Esophagus muscularis mucosa (tissue), 4 donors: Measurements from ENCODE around the gene CEND1.

ENCODE experiments used
- CTCF ChIP-seq, 3 experiments: fragments of 200-600 bp in 2 of 3; fragments of 450-650 bp in 1 of 3; sonication (generic) in 2 of 3; IDR thresholded peaks; one replicate each; pipeline ENCODE4 v1.5.1; 2017 to 2019; ENCODE audit warnings: antibody characterized with exemption in 3 of 3, mild to moderate bottlenecking in 2 of 3, moderate library complexity in 1 of 3
- EP300 ChIP-seq: sonication (generic); formaldehyde crosslinking; IDR thresholded peaks from one replicate; pipeline ENCODE4 v1.6.1; 2017; ENCODE audit warnings: antibody characterized with exemption
- POLR2A ChIP-seq: fragments of 450-650 bp; IDR thresholded peaks from one replicate; pipeline ENCODE4 v1.6.1; 2017; ENCODE audit warnings: antibody characterized with exemption, moderate library complexity, mild to moderate bottlenecking, low read depth
- POLR2AphosphoS5 ChIP-seq, 2 donors: sonication (generic); formaldehyde crosslinking; IDR thresholded peaks; one replicate each; pipeline ENCODE4 v1.6.1; 2017; ENCODE audit warnings: antibody characterized with exemption in 2 of 2

DNA sequence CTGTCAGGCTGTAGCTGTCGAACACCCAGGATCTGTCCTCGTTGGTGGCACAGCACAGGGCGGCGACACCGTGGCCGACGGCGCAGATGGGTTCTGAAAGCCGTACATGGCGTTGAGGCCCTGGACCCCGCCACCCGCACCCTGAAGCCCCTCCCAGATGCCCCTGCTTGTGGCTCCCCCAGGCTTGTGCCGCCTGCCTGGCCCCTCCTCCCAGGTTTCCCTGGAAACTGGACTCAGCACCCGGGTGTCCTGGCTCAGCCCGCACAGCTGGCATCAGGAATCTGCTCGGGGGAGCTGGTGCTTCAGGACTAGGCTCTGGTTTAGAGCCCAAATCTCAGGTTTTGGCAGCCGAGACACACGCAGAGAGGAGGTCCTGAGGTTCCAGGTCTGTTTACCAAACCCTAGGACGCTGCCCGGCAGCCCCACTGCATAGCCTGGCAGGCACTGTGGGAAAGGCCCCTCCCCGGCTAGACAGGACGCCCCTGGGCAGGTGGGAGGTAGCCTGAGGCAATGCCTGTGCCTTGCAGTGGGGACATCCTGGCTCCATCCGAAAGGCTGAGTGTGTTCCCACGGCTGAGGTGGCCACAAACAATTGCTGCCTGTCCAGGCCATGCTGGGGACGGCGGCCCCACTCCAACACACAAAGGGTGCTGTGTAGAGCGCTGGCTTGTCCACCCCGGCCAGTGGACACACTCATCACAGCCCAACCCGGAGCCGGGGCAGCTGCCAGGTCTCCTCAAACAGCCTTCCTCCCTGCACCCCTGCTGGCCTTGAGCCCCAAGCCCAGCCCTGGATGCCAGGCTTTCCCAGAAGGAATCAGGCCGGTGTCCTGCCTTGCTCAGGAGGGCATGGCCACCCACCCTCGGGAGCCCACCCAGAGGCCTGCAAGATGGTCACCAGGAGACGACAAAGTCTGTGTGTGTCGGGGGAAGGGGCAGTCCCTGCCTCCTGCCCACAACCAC is 17.2 kb downstream of the CEND1 start:
- TF ChIP-seq POLR2AphosphoS5 (IDR thresholded peaks at IDR 0.05): no peak
- TF ChIP-seq CTCF (IDR thresholded peaks at IDR 0.05): no peak
- no peak for TF ChIP-seq POLR2A
- no peak for TF ChIP-seq EP300
